ENCODE measurements around the gene KCNQ5.

KCNQ5 gene

GRCh38 chr6:72748759-72749158, 126.9 kb downstream of the KCNQ5 start (continued):
- no peak for TF ChIP-seq ZNF792 (tag by site-specific recombination; IDR thresholded peaks at IDR 0.05)

GRCh38 chr6:72755752-72756151, 133.9 kb downstream of the KCNQ5 start:
- H3K27ac ChIP-seq (ENCODE audit: extremely low read depth, low read depth, low read length), result no peak overlapping the region
- no peaks in the 10 kb centered on the region for H3K9me3 ChIP-seq (ENCODE audit: control insufficient read depth, insufficient read depth, low read depth, low read length)
- TF ChIP-seq ZXDB (tag by site-specific recombination; IDR thresholded peaks at IDR 0.05), result no peak
- TF ChIP-seq ZNF2 (tag by site-specific recombination; IDR thresholded peaks at IDR 0.05), result no peak
- TF ChIP-seq ZNF169 (tag by site-specific recombination; IDR thresholded peaks at IDR 0.05), result no peak
- no peak for TF ChIP-seq ZNF18 (tag by site-specific recombination; IDR thresholded peaks at IDR 0.05)
- TF ChIP-seq ZNF274 (IDR thresholded peaks at IDR 0.05; ENCODE audit: low read length), result no peak
- TF ChIP-seq ZNF274 (tag by site-specific recombination; IDR thresholded peaks at IDR 0.05; ENCODE audit: borderline replicate concordance), result no peak
- no peak for TF ChIP-seq ZNF513 (tag by site-specific recombination; IDR thresholded peaks at IDR 0.05)
- no peak for TF ChIP-seq ZNF362 (tag by site-specific recombination; IDR thresholded peaks at IDR 0.05)
- no peak for TF ChIP-seq ZNF26 (tag by site-specific recombination; IDR thresholded peaks at IDR 0.05)
- no peak for TF ChIP-seq ZNF529 (tag by site-specific recombination; IDR thresholded peaks at IDR 0.05; ENCODE audit: insufficient replicate concordance)
- TF ChIP-seq PRDM10 (tag by site-specific recombination; IDR thresholded peaks at IDR 0.05), result no peak
- TF ChIP-seq ZNF585B (tag by site-specific recombination; IDR thresholded peaks at IDR 0.05), result no peak
- TF ChIP-seq CTCF (tag by site-specific recombination; IDR thresholded peaks at IDR 0.05), result no peak
- ChIA-PET CTCF (interaction anchor here (0.7 kb wide), 1 partner anchor 26 kb away, joined by 4 read pairs; no protein-coding TSS in a partner anchor), POLR2A (no interaction called here)
- no peak overlapping the region for H3K4me3 ChIP-seq (ENCODE audit: low read depth, low read length)
- no peaks in the 10 kb centered on the region for H3K36me3 ChIP-seq (ENCODE audit: control insufficient read depth in 2 of 2, insufficient read depth in 1 of 2, low read length in 2 of 2)
- 0 out of 2 replicates have a peak, but pooled peaks cover 3% of the 10 kb centered on the region for H3K4me1 ChIP-seq (ENCODE audit: control insufficient read depth, insufficient read depth, low read length)

Measured in HEK293 (cell line).